Amniotic epithelial cell (primary cell): ENCODE results near the gene MYL3.

ENCODE experiments used
- DNase-seq: peaks from one replicate; pipeline ENCODE4 v3.0.0-alpha.2; 2010; ENCODE audit warnings: low read depth

The MYL3 gene

DNA sequence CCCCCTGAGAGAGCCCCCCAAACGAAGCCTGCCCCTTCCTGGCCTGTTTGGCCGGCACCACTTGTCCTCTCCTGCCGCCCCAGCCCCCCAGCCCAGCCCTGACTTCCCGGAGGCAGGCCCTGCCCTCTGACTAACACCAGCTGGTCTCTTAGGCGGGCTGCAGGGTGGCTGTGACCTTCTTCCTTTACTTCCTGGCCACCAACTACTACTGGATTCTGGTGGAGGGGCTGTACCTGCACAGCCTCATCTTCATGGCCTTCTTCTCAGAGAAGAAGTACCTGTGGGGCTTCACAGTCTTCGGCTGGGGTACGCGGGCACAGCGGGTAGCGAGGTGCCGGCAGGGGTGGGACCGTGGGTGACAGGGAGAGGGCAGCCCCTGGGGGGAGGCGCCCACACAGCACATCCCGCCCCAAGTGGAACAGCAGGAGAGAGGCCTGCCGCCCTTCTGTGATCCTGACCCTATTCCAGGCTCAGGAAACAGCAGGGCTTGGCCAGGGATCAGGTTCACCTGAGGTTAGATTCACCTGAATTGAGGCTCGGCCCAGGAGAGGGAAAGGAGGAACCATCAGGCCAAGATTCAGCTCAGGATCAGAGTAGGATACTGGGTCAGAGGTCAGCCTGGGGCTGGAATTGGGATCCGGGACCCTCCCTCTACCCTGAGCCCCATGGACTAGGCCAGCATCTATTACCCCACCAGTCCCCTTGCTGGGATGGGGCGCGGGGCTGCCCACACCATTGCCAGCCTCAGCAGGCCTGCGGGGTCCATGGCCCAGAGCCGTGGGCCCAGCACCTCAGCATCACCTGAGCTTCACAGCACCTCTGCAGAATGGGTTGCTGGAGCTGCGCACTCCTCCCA lies 36.1 kb upstream of the MYL3 start:
- no peak for DNase-seq

GRCh38 chr3:46898321-46899150 lies 35.3 kb upstream of the MYL3 start:
- DNase-seq: no peak

GRCh38 chr3:46897829-46898320 lies 34.6 kb upstream of the MYL3 start:
- DNase-seq: no peak

DNA sequence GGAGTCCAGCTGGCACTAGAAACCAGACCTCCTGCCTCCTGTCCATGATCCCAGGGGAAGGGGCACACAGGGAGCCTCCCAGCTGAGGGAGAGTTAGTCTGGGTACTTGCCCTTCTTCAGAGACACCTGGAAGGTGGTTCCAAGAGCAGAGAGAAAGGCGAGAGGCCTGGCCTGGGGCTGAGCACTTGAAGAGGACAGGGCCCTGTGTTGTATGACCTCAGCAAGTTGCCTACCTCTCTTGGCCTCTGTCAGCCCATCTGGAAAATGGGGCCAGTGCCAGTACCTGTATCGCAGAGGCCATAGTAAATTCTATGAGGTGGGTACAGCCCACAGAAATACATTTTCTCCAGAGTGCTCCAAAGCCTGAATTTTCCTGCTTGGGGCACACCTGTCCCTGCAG lies 33.8 kb upstream of the MYL3 start:
- DNase-seq: no peak

DNA sequence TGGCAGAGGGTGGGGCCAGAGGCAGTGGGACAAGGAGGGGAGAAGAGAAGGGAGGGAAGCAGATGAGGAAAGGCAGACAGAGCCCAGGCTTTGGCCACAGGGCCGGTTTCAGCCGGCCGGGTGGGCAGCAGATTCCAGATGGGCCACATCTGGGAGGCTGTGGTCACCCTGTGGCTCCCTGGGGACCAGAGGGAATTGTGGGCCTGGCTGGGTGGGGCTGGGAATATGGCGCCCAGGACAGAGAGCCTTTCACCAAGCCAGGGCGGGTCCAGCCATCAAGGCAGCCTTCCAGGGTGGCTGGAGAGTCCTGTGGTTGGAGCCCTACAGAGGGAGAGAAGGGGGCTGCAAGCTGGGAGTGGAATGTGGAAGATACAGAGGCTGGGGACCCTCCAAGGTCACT lies 33.1 kb upstream of the MYL3 start:
- DNase-seq: no peak

- no peak for DNase-seq
Observed at GRCh38 chr3:46895761-46896160, 32.5 kb upstream of the MYL3 start.

- peak; percentile 42 for DNase-seq
Observed at GRCh38 chr3:46895204-46895660, 32.0 kb upstream of the MYL3 start.

DNA sequence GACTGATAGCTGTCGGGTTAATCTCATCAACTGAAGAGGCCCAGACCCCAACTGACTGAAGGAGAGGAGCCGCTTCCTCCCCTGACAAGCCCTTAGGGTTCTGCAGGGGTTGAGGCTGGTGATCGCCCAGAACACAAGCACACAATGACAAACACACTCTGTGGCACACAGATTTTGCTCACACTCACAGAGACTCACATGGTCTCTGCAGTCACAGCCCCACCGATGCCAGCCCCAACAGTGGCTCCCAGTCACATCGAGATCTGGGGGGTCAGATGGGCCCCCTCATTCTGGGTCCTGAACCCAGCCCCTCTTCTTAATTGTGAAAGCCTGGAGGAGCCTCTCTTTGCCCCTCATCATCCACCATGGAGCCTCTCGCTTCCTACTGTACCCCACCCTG lies 31.0 kb upstream of the MYL3 start:
- no peak for DNase-seq

GRCh38 chr3:46893763-46894162 lies 30.5 kb upstream of the MYL3 start:
- no peak for DNase-seq

- no peak for DNase-seq
Observed at GRCh38 chr3:46893146-46893748, 30.0 kb upstream of the MYL3 start.

GRCh38 chr3:46892285-46893145 lies 29.3 kb upstream of the MYL3 start:
- DNase-seq: peak; percentile 60

DNA sequence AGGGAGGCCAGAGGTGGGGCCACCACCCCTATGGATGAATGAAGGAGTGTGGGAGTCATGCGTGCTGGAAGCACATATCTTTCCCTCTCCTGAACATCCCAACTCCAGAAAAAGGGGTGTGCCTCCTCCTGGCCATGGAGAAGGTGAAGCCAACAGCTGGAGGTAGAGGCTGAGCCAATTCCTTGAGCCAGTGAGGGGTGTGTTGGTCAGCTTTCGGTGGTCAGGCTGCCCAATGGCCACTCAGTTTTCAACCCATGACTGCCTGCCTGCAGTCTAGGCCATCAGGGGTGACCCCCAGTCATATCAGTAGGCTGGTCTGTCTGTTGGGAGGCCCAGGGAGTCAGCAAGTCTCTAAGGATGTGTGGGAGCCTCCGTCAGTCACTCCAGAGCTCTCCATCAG lies 27.9 kb upstream of the MYL3 start:
- no peak for DNase-seq

DNA sequence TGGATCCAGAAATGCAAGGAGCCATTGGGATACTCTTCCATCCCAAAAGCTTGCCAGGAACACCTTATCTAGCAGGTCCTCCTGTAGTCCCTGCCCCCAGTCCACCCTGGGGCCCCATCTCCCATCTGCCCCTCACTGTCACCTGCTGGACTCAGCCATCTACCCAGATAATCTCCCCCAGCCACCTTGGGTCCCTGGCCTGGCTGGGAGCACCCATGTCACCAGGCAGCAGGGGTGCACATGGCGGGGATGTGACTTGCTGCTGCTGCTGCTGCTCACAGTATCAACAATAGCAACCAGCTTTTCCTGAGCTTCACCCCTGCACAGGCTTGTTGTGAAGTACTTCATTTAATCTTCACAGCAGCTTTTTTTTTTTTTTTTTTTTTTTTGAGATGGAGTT lies 26.9 kb upstream of the MYL3 start:
- DNase-seq: no peak

- DNase-seq: no peak
Observed at GRCh38 chr3:46889381-46890110, 26.3 kb upstream of the MYL3 start.

GRCh38 chr3:46888705-46889104 lies 25.5 kb upstream of the MYL3 start:
- DNase-seq: no peak

DNA sequence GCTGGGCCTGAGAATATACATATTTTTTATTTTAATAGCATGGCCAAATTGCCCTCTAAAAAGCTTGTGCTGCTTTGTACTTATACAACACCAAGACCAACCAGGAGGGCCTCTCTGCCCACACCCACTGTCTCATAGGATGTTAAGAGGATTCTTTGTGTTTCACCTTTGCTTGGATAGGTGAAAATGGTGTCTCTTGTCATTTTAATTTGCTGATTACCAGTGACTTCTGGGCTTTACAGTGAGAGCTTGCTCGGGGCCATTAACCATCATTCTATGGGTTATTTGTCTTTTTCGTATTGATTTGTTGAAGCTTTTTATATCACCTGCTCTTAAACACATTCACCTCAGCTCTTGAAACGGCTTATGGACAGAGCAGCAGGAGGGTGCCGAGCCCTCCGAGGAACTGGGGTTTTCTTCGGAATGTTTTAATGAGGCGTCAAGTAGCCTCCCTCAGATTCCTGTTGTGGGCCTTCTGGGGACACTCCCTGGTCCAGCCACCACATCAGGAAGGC lies 24.8 kb upstream of the MYL3 start:
- no peak for DNase-seq

DNA sequence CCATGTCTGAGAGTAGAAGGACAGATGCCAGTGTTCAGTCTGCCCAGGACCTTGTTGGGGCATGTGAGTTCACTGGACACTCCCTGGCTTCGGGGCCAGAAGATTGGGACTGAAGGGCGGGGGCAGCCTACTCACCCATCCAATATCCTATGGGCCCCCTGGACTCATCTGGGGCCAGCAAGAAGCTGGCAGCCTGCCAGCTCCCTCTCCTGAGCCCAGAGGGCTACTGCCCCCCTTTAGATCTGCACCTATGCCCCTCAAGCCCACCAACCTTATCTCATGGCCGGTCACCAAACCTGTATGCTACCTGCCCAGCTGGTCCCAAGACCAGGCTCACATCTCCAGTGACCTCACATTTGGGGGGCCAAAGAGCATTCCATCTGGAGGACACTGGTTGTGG lies 22.4 kb upstream of the MYL3 start:
- DNase-seq: no peak

GRCh38 chr3:46884929-46885328 lies 21.7 kb upstream of the MYL3 start:
- DNase-seq: no peak

DNA sequence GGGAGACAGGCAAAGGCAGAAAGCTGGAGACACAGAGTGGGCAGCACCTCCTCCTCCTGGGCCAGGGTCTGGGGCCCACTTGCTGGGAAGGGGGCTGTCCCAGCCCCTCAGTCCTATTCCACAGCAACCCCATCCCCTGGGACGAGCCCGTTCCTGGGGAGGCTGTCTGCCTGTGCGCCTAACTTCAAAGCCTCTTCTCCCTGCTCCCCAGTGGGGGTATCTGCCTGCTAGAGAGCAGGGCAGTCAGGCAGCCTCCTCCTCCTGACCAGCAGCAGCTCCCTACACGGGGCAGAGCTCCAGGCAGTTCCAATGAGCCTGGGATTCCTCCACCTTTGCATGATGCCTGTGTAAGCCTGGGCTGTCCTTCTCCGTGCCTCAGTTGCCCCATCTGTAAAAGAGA lies 21.2 kb upstream of the MYL3 start:
- DNase-seq: no peak

DNA sequence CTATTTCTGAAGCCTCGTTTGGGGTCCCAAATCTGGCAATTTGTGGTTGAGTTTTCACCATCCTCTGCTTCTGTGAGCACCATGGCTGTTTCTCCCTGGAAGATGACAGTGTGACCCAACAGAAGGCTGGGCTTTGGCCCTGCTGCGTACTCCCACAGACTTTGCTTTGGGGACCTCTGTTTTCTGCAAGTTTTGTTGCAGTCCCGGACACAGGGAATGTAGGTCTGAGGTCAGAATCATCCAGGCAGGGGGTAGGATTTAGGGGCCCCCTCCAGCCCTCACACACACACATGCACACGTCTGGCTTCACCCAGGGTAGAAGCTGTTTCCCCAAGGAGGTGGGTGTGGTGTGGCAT lies 20.6 kb upstream of the MYL3 start:
- DNase-seq: no peak
